ENCODE data around the gene PAX8. TPM values are rescaled to one million over a fixed set of nuclear protein-coding genes. Genes with fewer than 3 reads are reported as not detected.
"Not testable (repeated sequence)": the region's sequence is repeated elsewhere in the genome, so short reads cannot be mapped to it uniquely, and the experiment has no call there.

PAX8 gene
- total RNA-seq, 1 experiment from 2014 or later: 89.7 TPM

- no peak for DNase-seq (ENCODE audit: low read depth)
- in situ Hi-C loops (cut with HindIII; ENCODE audit: low pct_unique_long_range_greater_than_20kb, low sequenced_read_pairs): no loop called here
These were observed 21.6 kb upstream of the PAX8 start for GRCh38 chr2:113300281-113300680.

DNA sequence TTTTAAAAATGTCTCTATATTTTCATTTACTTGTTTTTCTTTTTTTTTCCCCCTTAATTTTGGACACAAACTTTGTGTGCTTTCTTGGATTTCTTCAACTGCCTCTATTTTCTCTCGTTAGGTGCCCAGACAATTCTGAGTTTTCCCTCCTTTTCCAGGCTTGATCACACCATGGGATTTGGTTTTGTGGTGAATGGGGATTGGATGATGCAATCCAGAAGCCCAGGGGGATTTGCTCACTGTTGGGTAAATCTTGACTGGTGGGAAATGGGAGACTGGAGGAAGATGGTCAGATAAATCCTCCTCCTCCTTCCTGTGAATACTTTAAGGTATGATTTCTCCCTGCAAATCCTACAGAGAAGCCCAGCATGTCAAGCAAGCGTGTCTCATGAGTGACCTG, 19.5 kb upstream of the PAX8 start:
- no peak for DNase-seq (ENCODE audit: low read depth)
- in situ Hi-C loops (cut with HindIII; ENCODE audit: low pct_unique_long_range_greater_than_20kb, low sequenced_read_pairs): no loop called here

- DNase-seq (ENCODE audit: low read depth); in situ Hi-C loops (cut with HindIII; ENCODE audit: low pct_unique_long_range_greater_than_20kb, low sequenced_read_pairs): not testable (repeated sequence)
These were observed 18.9 kb upstream of the PAX8 start for GRCh38 chr2:113297590-113297989.

DNA sequence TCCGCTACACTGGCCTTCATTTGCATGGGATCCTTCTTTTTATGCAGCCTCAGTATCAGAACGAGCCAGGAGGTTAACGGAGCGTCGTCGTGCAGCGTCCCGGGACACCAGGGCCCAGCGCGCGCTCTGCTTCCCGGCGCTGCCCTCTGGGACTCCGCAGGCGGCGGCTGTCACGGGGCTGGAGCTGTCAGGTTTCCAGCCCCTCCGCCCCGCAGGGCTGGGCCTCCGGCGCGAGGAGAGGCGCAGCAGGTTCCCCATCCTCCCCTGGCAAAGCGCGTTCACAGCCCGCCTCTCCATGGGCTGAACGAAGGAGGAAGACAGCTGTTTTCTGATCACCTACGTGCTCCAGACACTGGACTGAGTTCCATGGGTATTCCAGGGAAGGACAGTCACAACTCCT, 12.5 kb upstream of the PAX8 start:
- in situ Hi-C loops (cut with HindIII; ENCODE audit: low pct_unique_long_range_greater_than_20kb, low sequenced_read_pairs): no loop called here
- no peak for DNase-seq (ENCODE audit: low read depth)

DNA sequence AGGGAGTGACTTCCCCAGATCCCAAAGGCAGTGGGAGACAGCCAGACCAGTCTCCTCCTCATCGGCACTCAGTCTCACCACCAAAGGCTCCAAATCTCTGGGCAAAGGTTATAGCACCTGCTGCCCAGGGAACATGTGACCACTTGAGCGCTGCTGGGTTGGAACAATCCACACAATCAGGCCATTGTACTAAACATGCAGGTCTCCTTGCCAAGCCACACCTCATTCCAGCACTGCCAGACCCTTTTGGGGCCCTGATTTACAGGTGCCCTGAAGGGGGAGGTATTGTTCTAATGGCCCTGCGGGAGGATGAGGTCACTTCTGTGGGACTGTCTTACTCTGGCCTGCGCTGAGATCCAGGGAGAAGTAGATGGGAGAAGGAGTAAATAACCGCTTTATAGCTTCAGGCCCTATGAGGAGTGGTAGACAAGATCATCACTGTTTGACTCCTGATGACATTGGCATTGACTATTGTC, 10.0 kb upstream of the PAX8 start:
- in situ Hi-C loops (cut with HindIII; ENCODE audit: low pct_unique_long_range_greater_than_20kb, low sequenced_read_pairs): not testable (repeated sequence)
- peak; percentile 96 for DNase-seq (ENCODE audit: low read depth)

DNA sequence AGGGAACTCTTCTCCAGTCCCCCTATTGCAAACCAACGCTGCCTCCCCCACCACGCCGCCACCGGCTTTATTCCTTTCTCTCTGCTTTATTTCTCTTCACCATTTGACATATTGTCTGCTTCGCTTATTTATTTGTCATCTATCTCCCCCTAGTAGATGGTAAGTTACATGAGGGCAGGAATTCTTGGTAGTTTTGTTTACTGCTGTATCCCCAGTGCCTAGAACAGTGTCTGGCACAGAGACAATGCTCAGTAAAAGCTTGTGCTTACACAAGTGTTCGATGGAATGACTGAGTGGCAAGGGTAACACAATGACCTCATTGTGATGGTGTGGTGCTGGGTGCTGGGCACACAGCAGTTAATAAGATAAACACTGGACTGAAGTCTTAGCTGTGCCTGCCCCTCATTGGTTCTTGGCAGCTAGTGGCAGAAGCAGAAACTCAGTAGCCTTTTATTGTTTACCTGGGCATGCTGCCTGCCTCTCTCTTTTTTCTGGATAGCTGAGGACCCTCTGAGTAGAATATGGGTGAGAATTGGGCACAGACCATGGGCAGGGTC, 9.5 kb upstream of the PAX8 start:
- DNase-seq (ENCODE audit: low read depth); in situ Hi-C loops (cut with HindIII; ENCODE audit: low pct_unique_long_range_greater_than_20kb, low sequenced_read_pairs): not testable (repeated sequence)

- in situ Hi-C loops (cut with HindIII; ENCODE audit: low pct_unique_long_range_greater_than_20kb, low sequenced_read_pairs): no loop called here
- DNase-seq (ENCODE audit: low read depth): no peak
These were observed 7.1 kb upstream of the PAX8 start for GRCh38 chr2:113285816-113286215.

DNA sequence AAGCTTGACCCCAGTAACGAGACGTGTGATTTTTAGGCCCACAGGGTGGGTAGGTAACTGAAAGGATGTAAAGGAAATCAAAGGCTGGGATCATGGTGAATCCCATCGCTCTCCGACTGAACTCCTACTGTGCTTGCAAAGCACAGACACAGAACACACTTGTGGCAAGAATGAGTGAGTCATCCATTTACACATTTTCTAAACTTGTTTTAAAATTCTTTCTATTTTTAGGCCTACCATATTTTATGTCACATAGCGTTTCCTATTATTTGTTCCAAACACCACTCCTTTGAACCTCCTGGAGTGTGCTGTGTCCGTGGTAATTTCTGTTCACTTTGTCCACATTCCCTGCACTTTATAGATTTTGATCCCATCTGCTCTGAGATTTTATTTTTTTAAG, 6.3 kb upstream of the PAX8 start:
- in situ Hi-C loops (cut with HindIII; ENCODE audit: low pct_unique_long_range_greater_than_20kb, low sequenced_read_pairs): not testable (repeated sequence)
- peak; percentile 50 for DNase-seq (ENCODE audit: low read depth)

DNA sequence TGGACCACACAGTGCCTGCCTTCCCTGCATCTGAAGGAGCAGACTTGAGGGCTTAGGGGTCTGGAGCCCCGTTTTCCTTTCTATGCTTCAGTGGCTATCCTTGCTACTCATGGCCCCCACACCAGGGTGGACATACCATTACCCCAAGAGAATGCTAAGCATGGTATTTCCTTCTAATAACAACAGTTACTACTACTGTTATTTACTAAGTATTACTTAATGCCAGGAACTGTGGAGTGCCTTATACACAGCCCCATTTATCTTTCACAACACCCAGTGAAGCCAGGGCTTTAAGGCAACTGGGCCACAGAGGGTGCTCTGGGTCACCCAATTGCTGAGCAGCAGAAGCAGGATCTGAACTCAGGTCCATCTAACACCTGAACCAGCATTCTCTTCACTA, 5.8 kb upstream of the PAX8 start:
- in situ Hi-C loops (cut with HindIII; ENCODE audit: low pct_unique_long_range_greater_than_20kb, low sequenced_read_pairs): no loop called here

DNA sequence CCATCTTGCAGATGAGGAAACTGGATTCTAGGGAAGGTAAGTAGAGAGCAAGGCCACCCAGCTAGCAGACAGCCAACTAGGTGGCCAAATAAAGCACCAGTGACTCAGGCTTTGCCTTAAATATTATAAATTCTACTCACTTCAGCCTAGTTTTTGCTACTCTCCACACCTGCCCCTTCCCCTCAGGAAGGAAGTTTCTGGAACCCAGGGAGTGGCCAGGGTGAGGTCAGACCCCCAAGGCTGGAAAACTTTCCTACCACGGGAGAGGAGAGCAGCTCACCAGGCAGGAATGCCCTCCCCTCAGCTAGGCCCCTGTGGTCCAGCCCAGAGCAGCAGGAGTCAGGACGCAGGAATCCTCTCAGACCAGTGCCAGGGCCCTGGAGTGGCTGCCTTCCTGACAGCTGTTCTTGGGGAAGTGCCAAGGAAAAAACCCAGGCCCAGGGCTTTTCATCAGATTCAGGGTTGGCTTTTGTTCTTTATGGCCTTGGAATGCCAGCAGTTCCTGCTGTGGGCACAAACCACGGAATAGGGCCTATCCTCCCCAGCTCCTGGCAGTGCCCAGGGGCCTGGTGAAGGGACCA, 5.1 kb upstream of the PAX8 start:
- DNase-seq (ENCODE audit: low read depth): peak; percentile 99
- in situ Hi-C loops (cut with HindIII; ENCODE audit: low pct_unique_long_range_greater_than_20kb, low sequenced_read_pairs): no loop called here

More for the DNA sequence above, 5.8 kb upstream of the PAX8 start:
- no peak for DNase-seq (ENCODE audit: low read depth)

GRCh38 chr2:113282747-113283533, 4.2 kb upstream of the PAX8 start:
- peak; percentile 99 for DNase-seq (ENCODE audit: low read depth)
- in situ Hi-C loops (cut with HindIII; ENCODE audit: low pct_unique_long_range_greater_than_20kb, low sequenced_read_pairs): no loop called here

- peak; percentile 57 for DNase-seq (ENCODE audit: low read depth)
- in situ Hi-C loops (cut with HindIII; ENCODE audit: low pct_unique_long_range_greater_than_20kb, low sequenced_read_pairs): no loop called here
These were observed 3.4 kb upstream of the PAX8 start for GRCh38 chr2:113281910-113282746.

GRCh38 chr2:113278073-113278741, 514 bp downstream of the PAX8 start:
- DNase-seq (ENCODE audit: low read depth): no peak
- in situ Hi-C loops (cut with HindIII; ENCODE audit: low pct_unique_long_range_greater_than_20kb, low sequenced_read_pairs): no loop called here

- in situ Hi-C loops (cut with HindIII; ENCODE audit: low pct_unique_long_range_greater_than_20kb, low sequenced_read_pairs): no loop called here
- peak; percentile 65 for DNase-seq (ENCODE audit: low read depth)
These were observed 1.1 kb downstream of the PAX8 start for GRCh38 chr2:113277474-113278072.

GRCh38 chr2:113276761-113277425, 1.8 kb downstream of the PAX8 start:
- peak; percentile 69 for DNase-seq (ENCODE audit: low read depth)
- in situ Hi-C loops (cut with HindIII; ENCODE audit: low pct_unique_long_range_greater_than_20kb, low sequenced_read_pairs): no loop called here

GRCh38 chr2:113276216-113276760, 2.4 kb downstream of the PAX8 start:
- DNase-seq (ENCODE audit: low read depth): no peak
- in situ Hi-C loops (cut with HindIII; ENCODE audit: low pct_unique_long_range_greater_than_20kb, low sequenced_read_pairs): no loop called here

GRCh38 chr2:113275556-113276215, 3.0 kb downstream of the PAX8 start:
- in situ Hi-C loops (cut with HindIII; ENCODE audit: low pct_unique_long_range_greater_than_20kb, low sequenced_read_pairs): no loop called here
- peak; percentile 62 for DNase-seq (ENCODE audit: low read depth)
